Smooth muscle cell (in vitro differentiated cells): ENCODE data around the gene NUP85. TPM values are rescaled to one million over a fixed set of nuclear protein-coding genes. Genes with fewer than 3 reads are reported as not detected.

Experiments used
- DNase-seq: peaks from one replicate; lab custom pipeline; 2025; ENCODE audit not compliant: unreplicated experiment; lab: John Stamatoyannopoulos, UW
- H2AFZ ChIP-seq: fragments of 200-600 bp; sonication (generic); 2 replicates; pipeline ENCODE4 v1.6.0; 2016; ENCODE audit warnings: antibody characterized with exemption, low read depth, mild to moderate bottlenecking
- H3F3A ChIP-seq: fragments of 200-600 bp; sonication (generic); 2 replicates; pipeline ENCODE4 v1.6.0; 2017; ENCODE audit warnings: antibody characterized with exemption, low read depth
- H3K27ac ChIP-seq: fragments of 200-600 bp; sonication (generic); 2 replicates; pipeline ENCODE4 v1.5.1; 2016; ENCODE audit warnings: low read depth, mild to moderate bottlenecking
- H3K27me3 ChIP-seq: fragments of 200-600 bp; sonication (generic); 2 replicates; pipeline ENCODE4 v1.6.1; 2016; ENCODE audit warnings: low read depth, mild to moderate bottlenecking
- H3K36me3 ChIP-seq: fragments of 200-600 bp; sonication (generic); 2 replicates; pipeline ENCODE4 v1.5.1; 2016; ENCODE audit warnings: low read depth
- H3K4me1 ChIP-seq: fragments of 200-600 bp; sonication (generic); 2 replicates; pipeline ENCODE4 v1.5.1; 2016; ENCODE audit warnings: low read depth
- H3K4me2 ChIP-seq: fragments of 200-600 bp; sonication (generic); 2 replicates; pipeline ENCODE4 v1.6.0; 2016; ENCODE audit warnings: mild to moderate bottlenecking
- H3K4me3 ChIP-seq: fragments of 200-600 bp; sonication (generic); 2 replicates; pipeline ENCODE4 v1.5.1; 2016; ENCODE audit warnings: mild to moderate bottlenecking
- H3K79me2 ChIP-seq: fragments of 200-600 bp; sonication (generic); 2 replicates; pipeline ENCODE4 v1.6.0; 2016; ENCODE audit warnings: low read depth, mild to moderate bottlenecking
- H3K9ac ChIP-seq: fragments of 200-600 bp; sonication (generic); 2 replicates; pipeline ENCODE4 v1.6.0; 2016; ENCODE audit warnings: low read depth
- H3K9me3 ChIP-seq: fragments of 200-600 bp; sonication (generic); replicated peaks from 2 replicates; pipeline ENCODE4 v1.5.1; 2016; ENCODE audit warnings: low read depth
- H4K20me1 ChIP-seq: fragments of 200-600 bp; sonication (generic); 2 replicates; pipeline ENCODE4 v1.6.0; 2016; ENCODE audit warnings: low read depth
- CTCF ChIP-seq: fragments of 200-600 bp; sonication (generic); IDR thresholded peaks from 2 replicates; pipeline ENCODE4 v1.5.1; 2017; ENCODE audit warnings: borderline replicate concordance, mild to moderate bottlenecking, antibody characterized with exemption; ENCODE audit not compliant: insufficient read depth, poor library complexity, severe bottlenecking
- WGBS: methylation state at CpG from one replicate; pipeline ENCODE4 v1.1.7; 2016; ENCODE audit warnings: low lambda C conversion rate; 5-methylcytosine and 5-hydroxymethylcytosine counted together
- polyA plus RNA-seq: library from polyadenylated mRNA; unstranded; fragments of >200 nt; fragmentation: Nextera tagmentation; extraction: Ambion mirVana; gene quantifications from 2 replicates; pipeline ENCODE4 v1.2.1, GENCODE V29; 2016
- total RNA-seq: library from RNA; depleted of rRNA; stranded (reverse); fragments of >200 nt; gene quantifications from 2 replicates; pipeline ENCODE4 v1.2.3, GENCODE V29; 2014

NUP85 gene
- total and polyA plus RNA-seq, 2 experiments from 2014 or later = 24.0 to 43.2 TPM

GRCh38 chr17:75263055-75263454, 57.6 kb downstream of the NUP85 start:
- no peak for TF ChIP-seq CTCF
- 99% methylated on average over 4 of the region's 4 CpGs for WGBS

GRCh38 chr17:75265614-75266315, 60.3 kb downstream of the NUP85 start:
- no peak for TF ChIP-seq CTCF
- Histone ChIP-seq H3K4me3 (no peak overlapping the region), H3K4me1 (peaks cover 10% of the 10 kb centered on the region), H3K4me2 (no peak overlapping the region), H3K79me2 (peaks cover 15% of the 10 kb centered on the region), H3K27me3 (no peaks in the 10 kb centered on the region), H4K20me1 (no peaks in the 10 kb centered on the region), H3K9ac (no peak overlapping the region), H3K9me3 (no peaks in the 10 kb centered on the region), H3K27ac (no peak overlapping the region), H2AFZ (no peak overlapping the region), H3F3A (peaks cover 11% of the 10 kb centered on the region), H3K36me3 (no peaks in the 10 kb centered on the region)
- DNase-seq = no peak
- 97% methylated on average over 17 of the region's 17 CpGs for WGBS

More at GRCh38 chr17:75263055-75263454, 57.6 kb downstream of the NUP85 start:
- H3K4me1 ChIP-seq = peaks cover 16% of the 10 kb centered on the region
- H3K36me3 ChIP-seq = no peaks in the 10 kb centered on the region
- DNase-seq = no peak
- no peak overlapping the region for H2AFZ ChIP-seq
- H3K27me3 ChIP-seq = no peaks in the 10 kb centered on the region
- peaks cover 42% of the 10 kb centered on the region for H3K79me2 ChIP-seq
- H3K27ac ChIP-seq = no peak overlapping the region
- peaks cover 5% of the 10 kb centered on the region for H4K20me1 ChIP-seq
- peak overlapping the region; percentile 88 for H3K4me3 ChIP-seq
- peak overlapping the region; percentile 96 for H3K4me2 ChIP-seq
- no peak overlapping the region for H3K9ac ChIP-seq
- no peaks in the 10 kb centered on the region for H3K9me3 ChIP-seq
- peaks cover 5% of the 10 kb centered on the region for H3F3A ChIP-seq

DNA sequence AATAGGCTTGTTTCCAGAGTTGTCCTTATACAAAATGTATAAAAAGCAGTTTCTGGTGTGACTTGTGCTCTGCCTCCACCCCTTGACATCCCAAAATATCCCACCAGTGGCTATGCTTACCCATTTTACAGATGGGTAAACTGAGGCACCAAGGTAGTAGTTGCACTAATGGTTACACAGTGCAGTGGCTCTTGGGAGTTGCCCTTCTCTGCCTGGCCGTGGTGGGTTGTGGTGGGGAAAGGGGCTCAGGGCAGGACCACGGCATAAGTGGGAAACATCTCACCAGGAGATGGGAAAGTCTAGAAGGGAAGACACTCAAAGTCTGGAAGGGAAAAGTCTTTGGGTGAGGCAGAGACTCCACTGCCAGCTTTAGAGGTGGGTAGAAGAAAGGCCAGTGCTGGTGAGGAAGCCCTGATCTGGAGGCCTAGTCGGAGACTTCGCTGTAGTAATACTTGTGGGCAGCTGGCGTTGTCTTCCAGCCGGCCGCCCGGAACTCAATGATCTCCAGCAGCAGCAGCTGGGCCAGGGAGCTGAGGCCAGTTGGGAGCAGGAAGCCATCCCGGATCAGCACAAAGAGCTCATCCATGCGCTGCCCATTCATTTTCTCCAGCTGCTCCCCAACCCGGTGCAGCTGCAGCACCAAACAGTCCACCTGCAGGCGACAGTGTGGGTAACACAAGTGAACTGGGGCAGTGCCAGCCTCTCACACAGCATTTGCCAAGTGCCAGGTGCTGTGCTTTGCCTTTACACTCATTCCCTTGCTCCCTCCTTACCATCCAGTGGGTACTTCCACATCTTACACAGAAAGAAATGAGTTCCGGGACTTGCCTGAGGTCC, 61.1 kb downstream of the NUP85 start:
- H3K9ac ChIP-seq = no peak overlapping the region

More for the DNA sequence above, 61.1 kb downstream of the NUP85 start:
- WGBS = 96% methylated on average over 13 of the region's 13 CpGs
- Histone ChIP-seq H3K4me3 (no peak overlapping the region), H3K9me3 (no peaks in the 10 kb centered on the region), H3F3A (peaks cover 11% of the 10 kb centered on the region), H4K20me1 (no peaks in the 10 kb centered on the region), H3K27me3 (no peaks in the 10 kb centered on the region), H3K79me2 (peaks cover 11% of the 10 kb centered on the region), H3K4me2 (no peak overlapping the region), H2AFZ (no peak overlapping the region), H3K4me1 (peaks cover 9% of the 10 kb centered on the region), H3K36me3 (no peaks in the 10 kb centered on the region), H3K27ac (no peak overlapping the region)
- no peak for DNase-seq
- TF ChIP-seq CTCF = no peak
